Measurements from ENCODE around the gene PTPRG. TPM values are rescaled to one million over a fixed set of nuclear protein-coding genes. Genes with fewer than 3 reads are reported as not detected.

The PTPRG gene
- total and polyA plus RNA-seq, 2 experiments from 2014 or later = 24.4 to 131 TPM

GRCh38 chr3:61986473-61986872 is 425.1 kb downstream of the PTPRG start:
- no peaks in the 10 kb centered on the region for H3F3A ChIP-seq (replicated peaks; ENCODE audit: low read depth)
- no peak overlapping the region for H2AFZ ChIP-seq
- no peaks in the 10 kb centered on the region for H3K4me1 ChIP-seq (ENCODE audit: insufficient read depth)
- H3K36me3 Mint-ChIP-seq (ENCODE audit: low read depth) = peaks cover 9% of the 10 kb centered on the region; the same call in 2 of the 3 replicates
- H3K79me2 ChIP-seq (replicated peaks; ENCODE audit: insufficient read depth) = peaks cover 36% of the 10 kb centered on the region
- no peaks in the 10 kb centered on the region for H3K36me3 ChIP-seq (ENCODE audit: insufficient read depth)
- no peaks in the 10 kb centered on the region for H3K9me2 ChIP-seq (ENCODE audit: insufficient read depth)
- peaks cover 20% of the 10 kb centered on the region for H3K4me1 Mint-ChIP-seq
- ATAC-seq (no peak), DNase-seq (ENCODE audit: low spot score) (no peak)
- no peak overlapping the region for H3K4me3 Mint-ChIP-seq
- H3K27me3 ChIP-seq (ENCODE audit: insufficient read depth) = no peaks in the 10 kb centered on the region
- H3K4me2 ChIP-seq = no peak overlapping the region
- no peak overlapping the region for H3K27ac ChIP-seq (ENCODE audit: low read depth)
- no peaks in the 10 kb centered on the region for H3K9me3 Mint-ChIP-seq
- TF ChIP-seq ZNF114 (CRISPR knock-in tag; IDR thresholded peaks at IDR 0.05) (no peak), ZNF331 (CRISPR knock-in tag; IDR thresholded peaks at IDR 0.05; ENCODE audit: low read depth) (no peak), POLR2AphosphoS5 (IDR thresholded peaks at IDR 0.05; ENCODE audit: low read depth) (no peak), CREB1 (CRISPR knock-in tag; IDR thresholded peaks at IDR 0.05; ENCODE audit: low read depth) (no peak), REST (IDR thresholded peaks at IDR 0.05; ENCODE audit: unreplicated experiment) (no peak)
- TF ChIP-seq, protein P1, sequence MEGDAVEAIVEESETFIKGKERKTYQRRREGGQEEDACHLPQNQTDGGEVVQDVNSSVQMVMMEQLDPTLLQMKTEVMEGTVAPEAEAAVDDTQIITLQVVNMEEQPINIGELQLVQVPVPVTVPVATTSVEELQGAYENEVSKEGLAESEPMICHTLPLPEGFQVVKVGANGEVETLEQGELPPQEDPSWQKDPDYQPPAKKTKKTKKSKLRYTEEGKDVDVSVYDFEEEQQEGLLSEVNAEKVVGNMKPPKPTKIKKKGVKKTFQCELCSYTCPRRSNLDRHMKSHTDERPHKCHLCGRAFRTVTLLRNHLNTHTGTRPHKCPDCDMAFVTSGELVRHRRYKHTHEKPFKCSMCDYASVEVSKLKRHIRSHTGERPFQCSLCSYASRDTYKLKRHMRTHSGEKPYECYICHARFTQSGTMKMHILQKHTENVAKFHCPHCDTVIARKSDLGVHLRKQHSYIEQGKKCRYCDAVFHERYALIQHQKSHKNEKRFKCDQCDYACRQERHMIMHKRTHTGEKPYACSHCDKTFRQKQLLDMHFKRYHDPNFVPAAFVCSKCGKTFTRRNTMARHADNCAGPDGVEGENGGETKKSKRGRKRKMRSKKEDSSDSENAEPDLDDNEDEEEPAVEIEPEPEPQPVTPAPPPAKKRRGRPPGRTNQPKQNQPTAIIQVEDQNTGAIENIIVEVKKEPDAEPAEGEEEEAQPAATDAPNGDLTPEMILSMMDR (conservative IDR thresholded peaks at IDR 0.05; ENCODE audit: low read depth in 2 of 2) = no peak
- no peak overlapping the region for H3K27ac Mint-ChIP-seq
- H3K4me3 ChIP-seq = no peak overlapping the region
- no peaks in the 10 kb centered on the region; the same call in 1 of the 2 replicates for H4K20me1 ChIP-seq (replicated peaks; ENCODE audit: insufficient read depth)
- H3K27me3 Mint-ChIP-seq (ENCODE audit: insufficient read depth, low read depth, poor library complexity) = peaks cover 2% of the 10 kb centered on the region

DNA sequence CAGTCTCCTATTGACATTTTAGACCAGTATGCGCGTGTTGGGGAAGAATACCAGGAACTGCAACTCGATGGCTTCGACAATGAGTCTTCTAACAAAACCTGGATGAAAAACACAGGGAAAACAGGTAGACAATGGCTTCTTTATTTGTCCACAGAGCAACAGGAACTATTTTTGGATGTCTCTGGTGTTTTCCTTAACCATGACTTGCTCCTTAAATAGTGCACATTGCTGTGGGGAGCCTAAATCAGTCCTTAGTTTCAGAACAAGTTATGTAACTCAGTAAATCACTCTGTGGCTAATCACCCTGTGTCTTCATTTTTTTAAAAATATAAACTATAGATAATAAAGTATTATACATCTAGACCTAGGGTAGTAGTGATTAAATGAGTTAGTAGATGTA is 428.3 kb downstream of the PTPRG start:
- Histone ChIP-seq H3K36me3 (ENCODE audit: insufficient read depth) (no peaks in the 10 kb centered on the region), H3K9me2 (ENCODE audit: insufficient read depth) (no peaks in the 10 kb centered on the region), H3F3A (replicated peaks; ENCODE audit: low read depth) (no peaks in the 10 kb centered on the region), H3K27me3 (ENCODE audit: insufficient read depth) (no peaks in the 10 kb centered on the region), H3K4me3 (no peak overlapping the region), H3K4me2 (no peak overlapping the region), H3K27ac (ENCODE audit: low read depth) (no peak overlapping the region), H3K79me2 (replicated peaks; ENCODE audit: insufficient read depth) (peaks cover 30% of the 10 kb centered on the region), H2AFZ (no peak overlapping the region), H4K20me1 (replicated peaks; ENCODE audit: insufficient read depth) (0 out of 2 replicates have a peak, but pooled peaks cover 5% of the 10 kb centered on the region), H3K4me1 (ENCODE audit: insufficient read depth) (no peaks in the 10 kb centered on the region)
- Mint-ChIP-seq H3K4me3 (no peak overlapping the region), H3K36me3 (ENCODE audit: low read depth) (peaks cover 14% of the 10 kb centered on the region; the same call in 2 of the 3 replicates), H3K27ac (no peak overlapping the region), H3K9me3 (no peaks in the 10 kb centered on the region), H3K27me3 (ENCODE audit: insufficient read depth, low read depth, poor library complexity) (peaks cover 2% of the 10 kb centered on the region), H3K4me1 (peaks cover 21% of the 10 kb centered on the region)
- DNase-seq (ENCODE audit: low spot score) (no peak), ATAC-seq (no peak)
- TF ChIP-seq ZNF114 (CRISPR knock-in tag; IDR thresholded peaks at IDR 0.05) = no peak
- TF ChIP-seq, protein P1 (conservative IDR thresholded peaks at IDR 0.05; ENCODE audit: low read depth in 2 of 2) = no peak
- TF ChIP-seq JUNB (IDR thresholded peaks at IDR 0.05; ENCODE audit: unreplicated experiment) = no peak
- TF ChIP-seq NANOG (IDR thresholded peaks at IDR 0.05; ENCODE audit: borderline replicate concordance) = no peak
- TF ChIP-seq ZNF331 (CRISPR knock-in tag; IDR thresholded peaks at IDR 0.05; ENCODE audit: low read depth) = no peak

Measured in GM23338 (cell line).